GM12873 (cell line): ENCODE results near the gene QKI.

Source experiments
- TF ChIP-seq, protein P1 (sequence below): IDR thresholded peaks from 2 replicates; pipeline ENCODE4 v1.5.1; 2012; ENCODE audit warnings: low read depth, mild to moderate bottlenecking, moderate library complexity, low read length, control low read depth; ENCODE audit not compliant: insufficient read depth; ENCODE audit errors: missing control alignments

QKI gene

DNA sequence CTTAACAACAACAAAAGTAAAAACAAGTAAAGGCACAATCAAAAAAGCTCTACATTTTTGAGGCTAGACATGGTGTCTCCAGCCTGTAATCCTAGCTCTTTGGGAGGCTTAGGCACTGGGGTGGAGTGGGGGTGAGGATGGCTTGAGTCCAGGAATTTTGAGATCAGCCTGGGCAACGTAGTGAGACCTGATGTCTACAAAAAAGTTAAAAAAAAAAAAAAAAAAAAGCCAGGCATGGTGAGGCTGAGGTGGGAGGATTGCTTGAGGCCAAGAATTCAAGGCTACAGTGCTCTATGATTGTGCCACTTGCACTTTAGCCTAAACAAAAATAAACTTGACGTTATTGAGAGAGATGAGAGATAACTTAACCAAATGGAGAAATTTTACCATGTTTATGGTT is 60.1 kb downstream of the QKI start:
- TF ChIP-seq, protein P1, sequence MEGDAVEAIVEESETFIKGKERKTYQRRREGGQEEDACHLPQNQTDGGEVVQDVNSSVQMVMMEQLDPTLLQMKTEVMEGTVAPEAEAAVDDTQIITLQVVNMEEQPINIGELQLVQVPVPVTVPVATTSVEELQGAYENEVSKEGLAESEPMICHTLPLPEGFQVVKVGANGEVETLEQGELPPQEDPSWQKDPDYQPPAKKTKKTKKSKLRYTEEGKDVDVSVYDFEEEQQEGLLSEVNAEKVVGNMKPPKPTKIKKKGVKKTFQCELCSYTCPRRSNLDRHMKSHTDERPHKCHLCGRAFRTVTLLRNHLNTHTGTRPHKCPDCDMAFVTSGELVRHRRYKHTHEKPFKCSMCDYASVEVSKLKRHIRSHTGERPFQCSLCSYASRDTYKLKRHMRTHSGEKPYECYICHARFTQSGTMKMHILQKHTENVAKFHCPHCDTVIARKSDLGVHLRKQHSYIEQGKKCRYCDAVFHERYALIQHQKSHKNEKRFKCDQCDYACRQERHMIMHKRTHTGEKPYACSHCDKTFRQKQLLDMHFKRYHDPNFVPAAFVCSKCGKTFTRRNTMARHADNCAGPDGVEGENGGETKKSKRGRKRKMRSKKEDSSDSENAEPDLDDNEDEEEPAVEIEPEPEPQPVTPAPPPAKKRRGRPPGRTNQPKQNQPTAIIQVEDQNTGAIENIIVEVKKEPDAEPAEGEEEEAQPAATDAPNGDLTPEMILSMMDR = no peak

DNA sequence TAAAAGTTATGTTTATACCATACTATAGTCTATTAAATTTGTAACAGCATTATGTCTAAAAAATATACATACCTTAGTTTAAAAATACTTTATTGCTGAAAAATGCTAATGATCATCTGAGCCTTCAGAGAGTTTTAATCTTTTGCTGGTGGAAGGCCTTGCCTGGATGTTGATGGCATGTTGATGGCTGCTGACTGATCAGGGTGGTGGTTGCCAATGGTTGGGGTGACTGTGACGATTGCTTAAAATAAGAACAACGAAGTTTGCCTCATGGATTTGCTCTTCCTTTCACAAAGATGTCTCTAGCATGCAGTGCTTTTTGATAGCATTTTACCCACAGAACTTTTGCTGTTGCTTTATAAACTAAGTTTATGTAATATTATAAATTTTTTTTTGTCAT is 68.6 kb downstream of the QKI start:
- TF ChIP-seq, protein P1 = no peak

GRCh38 chr6:163485388-163485851 is 70.9 kb downstream of the QKI start:
- TF ChIP-seq, protein P1 = no peak

DNA sequence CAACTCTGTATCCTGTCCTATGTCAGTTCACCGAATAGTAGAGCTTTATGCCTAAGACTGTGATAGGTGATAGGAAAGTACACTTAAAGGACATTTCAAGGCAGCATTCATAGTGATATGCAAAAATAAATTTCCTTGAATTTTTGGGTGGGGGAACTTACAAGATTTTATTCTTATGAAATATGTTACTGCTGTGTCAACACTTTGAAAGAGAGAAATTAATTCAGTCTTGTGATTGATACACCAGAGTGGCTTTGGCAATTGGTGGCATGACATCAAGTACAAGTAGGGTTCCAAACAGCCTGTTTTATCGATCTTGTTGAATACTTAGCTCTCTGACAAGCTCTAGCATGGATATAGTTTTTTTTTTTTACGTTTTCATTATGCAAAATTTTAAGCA is 72.3 kb downstream of the QKI start:
- TF ChIP-seq, protein P1 = no peak

- TF ChIP-seq, protein P1 = no peak
Observed at GRCh38 chr6:163487606-163488005, 73.1 kb downstream of the QKI start.

- TF ChIP-seq, protein P1 = no peak
Observed at GRCh38 chr6:163489584-163489983, 75.1 kb downstream of the QKI start.

DNA sequence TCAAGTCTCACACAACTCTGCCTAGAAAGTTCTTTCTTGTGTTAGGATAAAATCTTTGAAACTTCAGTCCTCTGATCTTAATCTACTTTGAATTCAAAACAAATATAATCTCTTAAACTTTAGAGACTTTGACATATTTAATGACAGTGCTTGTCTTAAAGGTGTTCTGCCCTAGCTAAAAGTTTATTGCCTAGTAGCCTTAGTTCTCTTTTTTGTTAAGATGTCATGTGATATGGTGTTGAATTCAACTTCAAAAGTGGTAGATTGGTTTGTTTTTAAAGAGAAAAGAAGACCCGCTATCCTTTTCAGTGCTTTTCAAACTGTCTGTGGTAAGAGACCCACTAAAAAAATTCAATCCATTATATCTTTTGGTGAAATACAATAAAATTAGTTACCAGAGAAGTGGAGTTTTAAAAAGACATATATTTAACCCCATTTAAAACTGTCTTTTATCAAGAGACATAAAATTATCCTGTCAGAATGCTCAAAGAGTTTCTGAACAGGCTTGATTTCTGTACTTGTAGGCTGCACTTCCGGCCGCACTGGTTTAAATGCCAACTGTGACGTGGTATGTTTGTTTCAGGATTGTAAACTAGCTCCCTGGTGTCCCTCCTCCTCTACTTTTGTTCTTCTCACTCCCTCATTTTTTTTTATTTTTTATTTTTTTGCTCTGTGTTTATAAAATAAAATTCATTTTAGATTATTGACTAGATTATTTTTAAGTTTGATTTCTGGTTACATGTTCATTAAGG is 76.5 kb downstream of the QKI start:
- TF ChIP-seq, protein P1 = no peak
